Upper lobe of right lung (tissue), 1 donor: ENCODE measurements around the gene MRPL44. TPM values are rescaled to one million over a fixed set of nuclear protein-coding genes. Genes with fewer than 3 reads are reported as not detected.
"Not testable (repeated sequence)": the region's sequence is repeated elsewhere in the genome, so short reads cannot be mapped to it uniquely, and the experiment has no call there.

Experiments used
- ATAC-seq: fragments of 200-7000 bp; cut with Tn5 transposase; one replicate; pipeline ENCODE4 v1.9.1; 2020; ENCODE audit warnings: mild to moderate bottlenecking, moderate library complexity
- DNase-seq: peaks from one replicate; pipeline ENCODE4 v3.0.0-alpha.2; 2020
- H3K27ac ChIP-seq: fragments of 200-600 bp; one replicate; pipeline ENCODE4 v1.8.0; 2022
- H3K27me3 ChIP-seq: fragments of 200-600 bp; one replicate; pipeline ENCODE4 v1.8.0; 2022; ENCODE audit warnings: mild to moderate bottlenecking
- H3K36me3 ChIP-seq: fragments of 200-600 bp; one replicate; pipeline ENCODE4 v1.8.0; 2022
- H3K4me1 ChIP-seq: fragments of 200-600 bp; one replicate; pipeline ENCODE4 v1.8.0; 2022
- H3K4me3 ChIP-seq: fragments of 200-600 bp; one replicate; pipeline ENCODE4 v1.8.0; 2022; ENCODE audit warnings: mild to moderate bottlenecking
- H3K9me3 ChIP-seq: fragments of 200-600 bp; one replicate; pipeline ENCODE4 v1.8.0; 2022
- intact Hi-C: fragments of 100-400 bp; cut with DNase I; formaldehyde crosslinking; loops from one replicate; pipeline ENCODE4 v1.11.0; 2022
- total RNA-seq: library from RNA; stranded (reverse); fragmentation: NEBNext Ultra II Directional; extraction: Animal tissue kit (Norgen Biotek cat#: 25700); gene quantifications from one replicate; pipeline ENCODE4 v1.2.1, GENCODE V29; 2021
- TF ChIP-seq, protein P1 (sequence below): fragments of 200-600 bp; IDR thresholded peaks from one replicate; pipeline ENCODE4 v1.8.0; 2022; ENCODE audit warnings: antibody characterized with exemption
- donor health status: DM: no; HTN: yes; CAD: no; lungs with severe emphysema.

Gene MRPL44
- total RNA-seq, 1 donor from 2014 or later: 18.9 TPM

DNA sequence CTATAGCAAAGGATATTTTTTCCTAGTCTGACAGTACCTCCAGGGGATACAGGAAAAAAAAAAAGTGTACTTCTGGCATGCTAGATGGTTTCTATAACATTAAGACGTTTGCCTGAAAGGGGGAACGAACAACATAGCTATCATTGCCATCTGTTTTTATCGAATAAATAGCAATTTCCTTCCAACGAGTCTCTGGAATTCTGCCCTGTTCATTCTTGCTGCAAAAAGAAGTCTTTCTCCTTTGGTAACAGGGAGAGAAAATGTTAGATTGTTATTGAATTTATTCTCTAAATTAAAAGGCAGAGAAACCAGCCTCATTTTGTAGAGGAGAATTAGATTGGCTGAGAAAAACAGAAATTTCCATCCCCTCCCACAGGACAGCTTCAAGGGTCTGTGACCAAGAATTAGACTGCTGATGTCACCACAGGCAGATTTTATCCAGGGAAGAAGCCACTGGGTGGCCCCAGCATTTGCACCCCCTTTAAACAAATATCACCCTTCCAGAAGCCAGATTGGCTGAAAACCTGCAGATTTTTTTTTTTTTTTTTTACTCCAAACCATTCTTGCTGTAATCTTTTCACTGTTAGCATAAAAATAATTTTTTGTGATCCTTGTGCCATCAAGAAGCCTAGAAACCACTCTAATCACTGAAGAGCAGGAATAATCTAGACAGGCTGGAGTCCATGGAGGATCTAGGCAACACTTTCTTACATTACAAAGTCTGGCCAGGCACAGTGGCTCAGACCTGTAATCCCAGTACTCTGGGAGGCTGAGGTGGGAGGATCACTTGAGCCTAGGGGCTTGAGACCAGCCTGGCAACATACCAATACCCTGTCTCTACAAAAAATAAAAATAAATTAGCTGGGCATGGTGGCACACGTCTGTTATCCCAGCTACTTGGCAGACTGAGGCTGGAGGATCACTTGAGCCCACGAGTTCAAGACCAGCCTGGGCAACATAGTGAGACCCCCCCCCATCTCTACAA is 24.2 kb upstream of the MRPL44 start:
- H3K36me3 ChIP-seq: no peaks in the 10 kb centered on the region
- DNase-seq (no peak), ATAC-seq (no peak)
- no peak overlapping the region for H3K27ac ChIP-seq
- TF ChIP-seq, protein P1, sequence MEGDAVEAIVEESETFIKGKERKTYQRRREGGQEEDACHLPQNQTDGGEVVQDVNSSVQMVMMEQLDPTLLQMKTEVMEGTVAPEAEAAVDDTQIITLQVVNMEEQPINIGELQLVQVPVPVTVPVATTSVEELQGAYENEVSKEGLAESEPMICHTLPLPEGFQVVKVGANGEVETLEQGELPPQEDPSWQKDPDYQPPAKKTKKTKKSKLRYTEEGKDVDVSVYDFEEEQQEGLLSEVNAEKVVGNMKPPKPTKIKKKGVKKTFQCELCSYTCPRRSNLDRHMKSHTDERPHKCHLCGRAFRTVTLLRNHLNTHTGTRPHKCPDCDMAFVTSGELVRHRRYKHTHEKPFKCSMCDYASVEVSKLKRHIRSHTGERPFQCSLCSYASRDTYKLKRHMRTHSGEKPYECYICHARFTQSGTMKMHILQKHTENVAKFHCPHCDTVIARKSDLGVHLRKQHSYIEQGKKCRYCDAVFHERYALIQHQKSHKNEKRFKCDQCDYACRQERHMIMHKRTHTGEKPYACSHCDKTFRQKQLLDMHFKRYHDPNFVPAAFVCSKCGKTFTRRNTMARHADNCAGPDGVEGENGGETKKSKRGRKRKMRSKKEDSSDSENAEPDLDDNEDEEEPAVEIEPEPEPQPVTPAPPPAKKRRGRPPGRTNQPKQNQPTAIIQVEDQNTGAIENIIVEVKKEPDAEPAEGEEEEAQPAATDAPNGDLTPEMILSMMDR: no peak
- intact Hi-C loops: no loop called here
- peaks cover 71% of the 10 kb centered on the region for H3K4me1 ChIP-seq
- H3K4me3 ChIP-seq: no peak overlapping the region
- no peaks in the 10 kb centered on the region for H3K27me3 ChIP-seq
- no peaks in the 10 kb centered on the region for H3K9me3 ChIP-seq

DNA sequence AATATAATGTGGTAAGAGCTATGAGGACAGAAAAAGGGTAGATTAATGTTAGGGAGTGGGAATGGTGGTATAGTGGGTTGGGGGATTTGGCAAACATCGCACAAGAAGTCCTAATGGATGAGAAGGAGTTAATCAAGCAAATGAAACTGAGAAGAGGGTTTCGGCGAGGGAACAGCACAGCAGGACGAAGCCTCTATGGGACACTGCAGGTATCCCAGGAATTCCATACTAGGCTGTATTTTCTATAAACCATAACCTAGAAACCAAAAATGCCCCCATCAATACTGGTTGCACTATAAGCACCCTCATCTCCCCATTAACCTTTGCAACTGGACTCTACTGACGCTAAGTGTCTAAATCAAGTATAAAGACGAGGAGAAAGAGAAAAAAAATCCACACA is 22.4 kb upstream of the MRPL44 start:
- no peaks in the 10 kb centered on the region for H3K9me3 ChIP-seq
- DNase-seq: no peak
- no peaks in the 10 kb centered on the region for H3K36me3 ChIP-seq
- no peaks in the 10 kb centered on the region for H3K27me3 ChIP-seq
- H3K27ac ChIP-seq: no peak overlapping the region
- TF ChIP-seq, protein P1: no peak
- H3K4me1 ChIP-seq: peaks cover 62% of the 10 kb centered on the region
- ATAC-seq: no peak
- no peak overlapping the region for H3K4me3 ChIP-seq
- intact Hi-C loops: no loop called here

DNA sequence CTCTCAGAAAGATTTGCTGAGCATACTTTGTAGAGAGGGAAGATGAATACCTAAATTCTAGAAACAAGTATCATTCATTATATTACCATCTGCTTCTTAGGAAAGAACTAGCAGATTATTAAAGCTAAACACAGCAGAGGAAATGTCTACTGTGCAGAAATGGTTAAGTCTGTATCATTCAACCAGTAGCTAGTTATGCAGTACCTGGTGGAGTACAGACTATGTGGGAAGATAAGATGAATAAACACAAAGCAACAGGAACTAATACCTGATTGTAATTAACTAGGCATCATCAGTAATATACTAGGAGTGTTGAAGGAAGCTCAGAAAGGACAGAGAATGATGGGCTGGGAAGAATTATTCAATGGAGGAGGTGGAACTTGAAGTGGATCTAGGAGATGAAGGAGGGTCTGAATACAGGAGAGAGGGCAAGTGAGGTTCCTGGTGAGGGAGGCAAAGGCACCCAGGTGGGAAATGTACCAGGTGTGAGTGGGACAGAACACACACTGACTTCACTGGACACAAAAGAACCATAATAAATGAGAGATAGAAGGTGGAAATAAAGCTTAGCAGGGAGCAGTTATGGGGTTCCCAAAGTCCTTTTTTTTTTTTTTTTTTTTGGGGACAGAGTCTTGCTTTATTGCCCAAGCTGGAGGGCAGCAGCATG is 21.7 kb upstream of the MRPL44 start:
- ATAC-seq: no peak
- Histone ChIP-seq H3K4me3 (no peak overlapping the region), H3K4me1 (peaks cover 55% of the 10 kb centered on the region), H3K36me3 (no peaks in the 10 kb centered on the region), H3K27me3 (no peaks in the 10 kb centered on the region), H3K9me3 (no peaks in the 10 kb centered on the region), H3K27ac (no peak overlapping the region)
- no peak for DNase-seq
- TF ChIP-seq, protein P1: no peak
- intact Hi-C loops: no loop called here

DNA sequence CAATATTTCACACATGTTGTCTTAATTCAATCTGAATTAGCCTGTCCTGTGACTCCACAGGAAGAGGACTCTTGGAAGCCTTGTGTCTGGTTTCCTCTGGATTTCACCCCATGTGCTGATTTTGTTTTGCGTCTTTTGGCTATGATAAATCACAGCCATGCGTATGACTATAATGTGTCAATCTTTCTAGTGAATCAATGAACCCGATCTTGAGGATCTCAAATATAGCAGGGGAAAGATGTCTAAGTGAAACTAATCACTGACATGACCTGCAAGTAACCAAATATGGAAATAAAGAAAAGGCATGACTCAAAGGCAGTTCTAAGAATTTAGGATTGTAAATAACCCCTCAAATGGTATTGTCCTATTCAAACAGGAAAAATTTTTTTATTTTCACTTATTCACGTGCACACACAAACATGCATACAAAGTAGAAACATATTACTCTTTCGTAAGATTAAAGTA is 20.4 kb upstream of the MRPL44 start:
- TF ChIP-seq, protein P1: no peak
- no peaks in the 10 kb centered on the region for H3K36me3 ChIP-seq
- H3K27ac ChIP-seq: no peak overlapping the region
- peaks cover 49% of the 10 kb centered on the region for H3K4me1 ChIP-seq
- intact Hi-C loops: no loop called here
- DNase-seq: no peak
- no peak overlapping the region for H3K4me3 ChIP-seq
- H3K9me3 ChIP-seq: no peaks in the 10 kb centered on the region
- no peaks in the 10 kb centered on the region for H3K27me3 ChIP-seq
- no peak for ATAC-seq

DNA sequence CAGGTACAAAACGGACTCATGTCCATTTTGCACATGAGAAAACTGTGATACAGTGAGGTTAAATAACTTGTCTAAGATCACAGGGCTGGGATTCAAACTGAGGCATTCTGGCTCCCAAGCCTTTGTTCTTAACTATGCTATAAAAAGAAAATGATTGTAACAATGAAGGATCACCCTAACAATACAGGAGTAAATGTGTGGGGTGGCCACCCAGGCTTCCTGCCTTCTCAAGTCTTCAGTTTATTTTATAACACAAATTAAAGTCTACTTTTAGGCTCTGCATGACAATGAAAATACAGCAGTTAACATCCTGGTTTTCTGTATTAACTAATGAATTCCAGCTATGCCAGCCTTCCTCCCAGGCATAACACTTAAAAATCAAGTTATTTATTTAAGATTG is 19.7 kb upstream of the MRPL44 start:
- no peaks in the 10 kb centered on the region for H3K9me3 ChIP-seq
- ATAC-seq: no peak

DNA sequence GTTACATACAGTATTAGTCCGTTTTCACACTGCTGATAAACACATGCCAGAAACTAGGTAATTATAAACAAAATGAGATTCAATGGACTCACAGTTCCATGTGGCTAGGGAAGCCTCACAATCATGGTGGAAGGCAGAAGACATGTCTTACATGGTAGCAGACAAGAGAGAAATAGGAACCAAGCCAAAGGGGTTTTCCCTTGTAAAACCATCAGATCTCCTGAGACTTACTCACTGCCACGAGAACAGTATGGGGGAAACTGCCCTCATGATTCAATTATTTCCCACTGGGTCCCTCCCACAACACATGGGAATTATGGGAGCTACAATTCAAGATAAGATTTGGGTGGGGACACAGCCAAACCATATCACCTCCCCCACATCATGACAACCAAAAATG is 17.8 kb upstream of the MRPL44 start:
- H3K27ac ChIP-seq, H3K27me3 ChIP-seq, H3K36me3 ChIP-seq, intact Hi-C loops, ATAC-seq, DNase-seq, H3K4me3 ChIP-seq, H3K9me3 ChIP-seq: not testable (repeated sequence)
- H3K4me1 ChIP-seq: peaks cover 57% of the 10 kb centered on the region

More for the DNA sequence above, 19.7 kb upstream of the MRPL44 start:
- no peak for DNase-seq
- H3K36me3 ChIP-seq: no peaks in the 10 kb centered on the region
- TF ChIP-seq, protein P1: no peak
- no peak overlapping the region for H3K27ac ChIP-seq
- no peaks in the 10 kb centered on the region for H3K27me3 ChIP-seq
- H3K4me1 ChIP-seq: peaks cover 53% of the 10 kb centered on the region
- intact Hi-C loops: no loop called here
- no peak overlapping the region for H3K4me3 ChIP-seq
